GM21619 (cell line): ENCODE data around the gene CLK1.
A peak's percentile ranks its signal among the peaks of the same experiment; 100 is the strongest.
"Not testable (repeated sequence)": the region's sequence is repeated elsewhere in the genome, so short reads cannot be mapped to it uniquely, and the experiment has no call there.

Experiments
- ATAC-seq: cut with Tn5 transposase; IDR thresholded peaks from one replicate; pipeline ENCODE4 v1.9.1; 2021; ENCODE audit not compliant: unreplicated experiment

CLK1 gene

GRCh38 chr2:200851398-200852248 is 12.8 kb downstream of the CLK1 start:
- ATAC-seq = no peak

GRCh38 chr2:200850512-200851256 is 13.8 kb downstream of the CLK1 start:
- ATAC-seq = no peak

- no peak for ATAC-seq
Measured at GRCh38 chr2:200847939-200848338, 16.5 kb downstream of the CLK1 start.

- no peak for ATAC-seq
Measured at GRCh38 chr2:200847269-200847668, 17.2 kb downstream of the CLK1 start.

GRCh38 chr2:200845669-200846325 is 18.7 kb downstream of the CLK1 start:
- ATAC-seq = no peak

- ATAC-seq = no peak
Measured at GRCh38 chr2:200845194-200845593, 19.3 kb downstream of the CLK1 start.

- ATAC-seq = no peak
Measured at GRCh38 chr2:200843993-200844948, 20.2 kb downstream of the CLK1 start.

- ATAC-seq = no peak
Measured at GRCh38 chr2:200839513-200839912, 24.9 kb downstream of the CLK1 start.

- no peak for ATAC-seq
Measured at GRCh38 chr2:200834701-200835100, 29.8 kb downstream of the CLK1 start.

- ATAC-seq = no peak
Measured at GRCh38 chr2:200829258-200829655, 35.2 kb downstream of the CLK1 start.

GRCh38 chr2:200828572-200829257 is 35.7 kb downstream of the CLK1 start:
- ATAC-seq = no peak

GRCh38 chr2:200828104-200828503 is 36.4 kb downstream of the CLK1 start:
- ATAC-seq = no peak

- ATAC-seq = no peak
Measured at GRCh38 chr2:200821686-200822245, 42.7 kb downstream of the CLK1 start.

- no peak for ATAC-seq
Measured at GRCh38 chr2:200820573-200821234, 43.8 kb downstream of the CLK1 start.

- ATAC-seq = not testable (repeated sequence)
Measured at GRCh38 chr2:200818732-200819131, 45.7 kb downstream of the CLK1 start.

GRCh38 chr2:200814917-200815316 is 49.5 kb downstream of the CLK1 start:
- no peak for ATAC-seq

GRCh38 chr2:200814276-200814815 is 50.1 kb downstream of the CLK1 start:
- peak; percentile 17 for ATAC-seq

- peak; percentile 38 for ATAC-seq
Measured at GRCh38 chr2:200812122-200813022, 52.1 kb downstream of the CLK1 start.
